GM19328 (cell line): ENCODE data around the gene OR5AC2.

ENCODE experiments used
- ATAC-seq: cut with Tn5 transposase; IDR thresholded peaks from one replicate; pipeline ENCODE4 v1.9.1; 2021; ENCODE audit warnings: mild to moderate bottlenecking, moderate library complexity; ENCODE audit not compliant: unreplicated experiment

OR5AC2 gene

DNA sequence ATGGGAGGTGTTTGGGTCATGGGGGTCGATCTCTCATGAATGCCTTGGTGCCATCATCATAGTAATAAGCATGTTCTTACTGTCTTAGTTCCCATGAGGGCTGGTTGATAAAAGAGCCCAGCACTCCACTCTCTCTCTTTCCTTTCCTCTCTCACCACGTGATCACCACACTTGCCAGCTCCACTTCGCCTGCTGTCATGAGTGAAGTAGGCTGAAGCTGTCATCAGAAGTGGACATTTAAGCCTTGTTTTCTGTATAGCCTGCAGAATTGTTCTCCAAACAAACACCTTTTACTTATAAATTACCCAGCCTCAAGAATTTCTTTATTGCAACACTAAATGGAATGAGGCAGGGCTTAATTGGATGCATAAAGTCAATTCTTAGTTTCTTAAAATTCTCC, 49.7 kb downstream of the OR5AC2 start:
- no peak for ATAC-seq
